Loucy (cell line): ENCODE results near the gene PRDM5.

Experiments
- H2AFZ ChIP-seq: fragments of 200-600 bp; sonication (generic); 2 replicates; pipeline ENCODE4 v1.6.0; 2016; ENCODE audit warnings: antibody characterized with exemption, mild to moderate bottlenecking, low read length, moderate library complexity
- H3F3A ChIP-seq: fragments of 200-600 bp; 2 replicates; pipeline ENCODE4 v1.6.0; 2016; ENCODE audit warnings: antibody characterized with exemption, low read depth, mild to moderate bottlenecking
- H3K27me3 ChIP-seq: fragments of 200-600 bp; sonication (generic); 2 replicates; pipeline ENCODE4 v1.6.1; 2014; ENCODE audit warnings: low read length, mild to moderate bottlenecking; ENCODE audit not compliant: insufficient read depth, poor library complexity, severe bottlenecking
- H3K36me3 ChIP-seq: fragments of 200-600 bp; sonication (generic); 2 replicates; pipeline ENCODE4 v1.6.1; 2016; ENCODE audit warnings: low read length; ENCODE audit not compliant: insufficient read depth
- H3K4me1 ChIP-seq: fragments of 200-600 bp; sonication (generic); 2 replicates; pipeline ENCODE4 v1.5.1; 2014; ENCODE audit warnings: low read length, mild to moderate bottlenecking; ENCODE audit not compliant: insufficient read depth, poor library complexity, severe bottlenecking
- H3K4me2 ChIP-seq: fragments of 200-600 bp; sonication (generic); 2 replicates; pipeline ENCODE4 v1.6.0; 2014; ENCODE audit warnings: antibody characterized with exemption, low read length, low read depth, mild to moderate bottlenecking; ENCODE audit not compliant: poor library complexity, severe bottlenecking
- H3K4me3 ChIP-seq: fragments of 200-600 bp; sonication (generic); 2 replicates; pipeline ENCODE4 v1.5.1; 2014; ENCODE audit warnings: low read length, mild to moderate bottlenecking, mixed read lengths; ENCODE audit not compliant: poor library complexity, severe bottlenecking
- H3K79me2 ChIP-seq: fragments of 200-600 bp; sonication (generic); 2 replicates; pipeline ENCODE4 v1.6.1; 2014; ENCODE audit warnings: low read length; ENCODE audit not compliant: insufficient read depth
- H3K9ac ChIP-seq: fragments of 200-600 bp; sonication (generic); 2 replicates; pipeline ENCODE4 v1.6.0; 2014; ENCODE audit warnings: mild to moderate bottlenecking, low read depth, low read length, moderate library complexity; ENCODE audit not compliant: poor library complexity, severe bottlenecking
- H3K9me2 ChIP-seq: fragments of 200-600 bp; sonication (generic); replicated peaks from 2 replicates; pipeline ENCODE4 v1.6.1; 2016; ENCODE audit warnings: low read depth, low read length, mixed read lengths
- H3K9me3 ChIP-seq: fragments of 200-600 bp; sonication (generic); 2 replicates; pipeline ENCODE4 v1.6.1; 2014; ENCODE audit warnings: mild to moderate bottlenecking, antibody characterized with exemption, low read length, low read depth; ENCODE audit not compliant: insufficient read depth
- H4K20me1 ChIP-seq: fragments of 200-600 bp; sonication (generic); 2 replicates; pipeline ENCODE4 v1.6.0; 2014; ENCODE audit warnings: antibody characterized with exemption, low read length, mild to moderate bottlenecking; ENCODE audit not compliant: insufficient read depth, poor library complexity, severe bottlenecking
- EZH2phosphoT487 ChIP-seq: fragments of 200-600 bp; IDR thresholded peaks from 2 replicates; pipeline ENCODE4 v1.6.1; 2018; ENCODE audit warnings: antibody characterized with exemption, mild to moderate bottlenecking, moderate library complexity, borderline replicate concordance
- TF ChIP-seq, protein P1 (sequence below): fragments of 200-600 bp; sonication (generic); conservative IDR thresholded peaks from 2 replicates; pipeline ENCODE4 v1.5.1; 2014; ENCODE audit warnings: mild to moderate bottlenecking, antibody characterized with exemption, low read length

Gene PRDM5

GRCh38 chr4:120922381-120923206 is at the start of gene PRDM5:
Gene PRDM5 (minus strand): TSS chr4:120922726. CDS start chr4:120922608, 118 bp downstream.
- Histone ChIP-seq H3K4me2 (no peak within 1 kb of the TSS), H3K27me3 (no peaks in the 10 kb centered on the region), H4K20me1 (no peaks in the 10 kb centered on the region), H2AFZ (no peak within 1 kb of the TSS), H3K4me3 (no peak within 1 kb of the TSS), H3K4me1 (no peaks in the 10 kb centered on the region), H3K79me2 (no peaks in the 10 kb centered on the region), H3K36me3 (no peaks in the 10 kb centered on the region), H3K9me2 (no peaks in the 10 kb centered on the region), H3K9ac (no peak within 1 kb of the TSS), H3F3A (no peaks in the 10 kb centered on the region), H3K9me3 (no peaks in the 10 kb centered on the region)
- TF ChIP-seq, protein P1, sequence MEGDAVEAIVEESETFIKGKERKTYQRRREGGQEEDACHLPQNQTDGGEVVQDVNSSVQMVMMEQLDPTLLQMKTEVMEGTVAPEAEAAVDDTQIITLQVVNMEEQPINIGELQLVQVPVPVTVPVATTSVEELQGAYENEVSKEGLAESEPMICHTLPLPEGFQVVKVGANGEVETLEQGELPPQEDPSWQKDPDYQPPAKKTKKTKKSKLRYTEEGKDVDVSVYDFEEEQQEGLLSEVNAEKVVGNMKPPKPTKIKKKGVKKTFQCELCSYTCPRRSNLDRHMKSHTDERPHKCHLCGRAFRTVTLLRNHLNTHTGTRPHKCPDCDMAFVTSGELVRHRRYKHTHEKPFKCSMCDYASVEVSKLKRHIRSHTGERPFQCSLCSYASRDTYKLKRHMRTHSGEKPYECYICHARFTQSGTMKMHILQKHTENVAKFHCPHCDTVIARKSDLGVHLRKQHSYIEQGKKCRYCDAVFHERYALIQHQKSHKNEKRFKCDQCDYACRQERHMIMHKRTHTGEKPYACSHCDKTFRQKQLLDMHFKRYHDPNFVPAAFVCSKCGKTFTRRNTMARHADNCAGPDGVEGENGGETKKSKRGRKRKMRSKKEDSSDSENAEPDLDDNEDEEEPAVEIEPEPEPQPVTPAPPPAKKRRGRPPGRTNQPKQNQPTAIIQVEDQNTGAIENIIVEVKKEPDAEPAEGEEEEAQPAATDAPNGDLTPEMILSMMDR, result no peak
- no peak for TF ChIP-seq EZH2phosphoT487

GRCh38 chr4:120971884-120972283 is 49.4 kb upstream of the PRDM5 start:
- no peaks in the 10 kb centered on the region for H3K9me2 ChIP-seq
- H3K36me3 ChIP-seq, result no peaks in the 10 kb centered on the region
- no peak overlapping the region for H3K4me2 ChIP-seq
- no peak overlapping the region for H3K9ac ChIP-seq
- no peaks in the 10 kb centered on the region for H4K20me1 ChIP-seq
- H3K4me3 ChIP-seq, result no peak overlapping the region
- H3K79me2 ChIP-seq, result no peaks in the 10 kb centered on the region
- TF ChIP-seq, protein P1, result no peak
- no peak for TF ChIP-seq EZH2phosphoT487
- H3K4me1 ChIP-seq, result no peaks in the 10 kb centered on the region
- H2AFZ ChIP-seq, result no peak overlapping the region
- H3K9me3 ChIP-seq, result no peaks in the 10 kb centered on the region
- H3K27me3 ChIP-seq, result no peaks in the 10 kb centered on the region
- H3F3A ChIP-seq, result no peaks in the 10 kb centered on the region

DNA sequence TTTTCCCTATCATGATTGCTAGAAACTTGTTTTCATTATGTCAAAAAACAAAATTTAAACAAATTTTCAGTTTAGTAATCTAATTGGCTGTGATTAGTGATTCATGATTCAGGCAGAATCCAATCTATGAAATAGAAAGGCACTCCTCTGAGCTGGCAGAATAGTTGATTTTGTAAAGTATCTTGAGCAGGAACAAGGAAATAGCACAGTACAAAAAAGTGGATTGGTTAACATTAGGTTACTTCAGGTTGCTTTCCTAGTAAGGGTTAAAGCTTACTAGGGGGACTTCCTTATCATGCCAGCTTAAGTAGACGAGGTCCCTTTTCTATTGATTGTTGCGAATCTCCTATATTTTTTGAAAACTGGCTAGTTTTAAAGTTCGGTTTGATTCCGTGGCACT is 43.4 kb upstream of the PRDM5 start:
- H2AFZ ChIP-seq, result no peak overlapping the region
- no peaks in the 10 kb centered on the region for H3F3A ChIP-seq
- no peaks in the 10 kb centered on the region for H3K36me3 ChIP-seq
- no peaks in the 10 kb centered on the region for H3K9me3 ChIP-seq
- no peaks in the 10 kb centered on the region for H3K79me2 ChIP-seq
- H3K4me3 ChIP-seq, result no peak overlapping the region
- H3K4me2 ChIP-seq, result no peak overlapping the region
- H3K9ac ChIP-seq, result no peak overlapping the region
- H3K9me2 ChIP-seq, result no peaks in the 10 kb centered on the region
- no peaks in the 10 kb centered on the region for H4K20me1 ChIP-seq
- no peaks in the 10 kb centered on the region for H3K4me1 ChIP-seq
- TF ChIP-seq EZH2phosphoT487, result no peak
- TF ChIP-seq, protein P1, result no peak
- H3K27me3 ChIP-seq, result no peaks in the 10 kb centered on the region
